SH-SY5Y (cell line): ENCODE data around the gene ADNP2.

ENCODE experiments used
- GATA2 ChIP-seq: IDR thresholded peaks from 2 replicates; pipeline ENCODE4 v1.6.1; 2011; ENCODE audit warnings: mild to moderate bottlenecking, low read depth, low read length
- GATA3 ChIP-seq: IDR thresholded peaks from 2 replicates; pipeline ENCODE4 v1.6.1; 2011; ENCODE audit warnings: low read depth, mild to moderate bottlenecking, low read length, moderate library complexity

DNA sequence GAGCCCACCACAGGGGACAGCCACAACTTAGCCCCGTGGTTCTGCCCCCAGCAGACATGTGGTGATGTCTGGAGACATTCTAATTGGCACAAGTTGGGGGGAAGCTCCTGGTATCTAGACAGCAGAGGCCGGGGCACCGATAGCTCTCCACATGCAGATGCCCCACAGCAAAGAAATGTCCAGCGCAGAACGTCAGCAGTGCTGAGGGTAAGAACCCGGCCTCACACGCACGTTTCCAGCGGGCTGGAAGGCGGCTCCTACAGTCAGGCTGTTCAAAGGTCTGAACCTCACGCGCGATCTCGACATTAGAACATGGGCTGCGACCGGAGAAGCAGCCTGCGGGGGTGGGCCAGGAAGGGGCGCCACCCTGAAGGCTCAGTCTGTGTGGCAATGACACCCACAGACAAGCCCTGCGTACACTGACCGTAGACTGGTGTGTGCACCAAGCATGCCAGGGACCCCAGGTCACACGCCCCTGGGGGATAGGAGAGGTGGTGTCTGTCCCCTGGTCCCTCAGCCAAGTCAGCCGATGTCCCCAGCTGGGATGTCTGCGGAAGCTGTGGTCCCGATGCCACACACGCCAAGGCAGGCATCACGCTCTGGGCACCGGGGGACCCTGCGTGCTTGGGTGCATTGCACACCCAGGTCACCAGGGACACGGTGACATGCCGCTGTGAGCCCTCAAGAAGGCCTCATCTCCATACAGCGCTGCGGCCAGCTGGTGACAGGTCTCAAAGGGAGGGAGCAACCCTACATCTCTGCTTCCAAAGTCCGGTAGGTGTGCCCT lies 71.9 kb downstream of the ADNP2 start:
- no peak for TF ChIP-seq GATA2
- no peak for TF ChIP-seq GATA3
